Activated CD4-positive, alpha-beta T cell treated with anti-CD3 and anti-CD28 coated beads, Interleukin-2, amount 10 ng/mL, durations not matched to agents 7 days and 5 days (primary cell): ENCODE measurements around the gene MIXL1. TPM values are rescaled to one million over a fixed set of nuclear protein-coding genes. Genes with fewer than 3 reads are reported as not detected.
"Not testable (repeated sequence)": the region's sequence is repeated elsewhere in the genome, so short reads cannot be mapped to it uniquely, and the experiment has no call there.

Experiments
- CTCF ChIA-PET: fragments of 350-600 bp; sonication (Branson Sonifier 250); formaldehyde crosslinking; loops from one replicate; lab custom pipeline; 2021; ENCODE audit warnings: antibody characterized with exemption; lab: Charles Lee
- POLR2A ChIA-PET: fragments of 350-600 bp; sonication (Branson Sonifier 250); formaldehyde crosslinking; loops from one replicate; lab custom pipeline; 2021; ENCODE audit warnings: antibody characterized with exemption; lab: Charles Lee
- DNase-seq: peaks from one replicate; pipeline ENCODE4 v3.0.0-alpha.2; 2020
- H3K27ac Mint-ChIP-seq: one replicate; pipeline ENCODE4 v1.8.0; 2021; ENCODE audit warnings: mild to moderate bottlenecking, moderate library complexity, mixed read lengths
- H3K27me3 Mint-ChIP-seq: one replicate; pipeline ENCODE4 v1.8.0; 2021; ENCODE audit warnings: mixed read lengths
- H3K36me3 Mint-ChIP-seq: one replicate; pipeline ENCODE4 v1.8.0; 2021; ENCODE audit warnings: low read depth, mixed read lengths
- H3K4me1 Mint-ChIP-seq: one replicate; pipeline ENCODE4 v1.8.0; 2021; ENCODE audit warnings: mixed read lengths
- H3K4me3 Mint-ChIP-seq: one replicate; pipeline ENCODE4 v1.8.0; 2021; ENCODE audit warnings: mild to moderate bottlenecking, moderate library complexity, mixed read lengths
- H3K9me3 Mint-ChIP-seq: one replicate; pipeline ENCODE4 v1.8.0; 2021; ENCODE audit warnings: mixed read lengths
- total RNA-seq, 2 experiments: library from RNA; stranded (reverse); gene quantifications; one replicate each; pipeline ENCODE4 v1.2.3, GENCODE V29; 2021

MIXL1 gene
- total RNA-seq, 2 experiments from 2014 or later: not detected

GRCh38 chr1:226220473-226221189 is 2.8 kb upstream of the MIXL1 start:
- H3K9me3 Mint-ChIP-seq: no peaks in the 10 kb centered on the region

DNA sequence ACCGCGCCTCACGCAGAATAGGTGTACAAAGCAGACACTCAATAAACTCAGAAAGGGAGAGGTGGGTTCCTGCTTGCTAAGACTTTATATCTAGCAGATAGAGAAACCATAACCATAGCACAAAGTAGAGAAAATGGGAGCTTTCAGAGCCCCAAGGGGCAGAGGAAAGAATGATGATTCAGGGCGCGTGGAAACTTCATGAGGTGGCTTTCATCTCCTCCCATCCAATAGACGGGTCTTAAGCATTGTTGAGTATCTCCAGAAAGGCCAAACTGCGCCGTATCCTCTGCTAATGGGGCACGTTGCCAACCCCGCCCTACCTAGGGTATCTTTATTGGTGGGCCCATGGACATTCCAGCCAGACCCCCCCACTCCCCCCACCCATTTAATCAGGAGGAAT is 778 bp upstream of the MIXL1 start:
- Mint-ChIP-seq H3K27ac (no peak overlapping the region), H3K4me1 (peaks cover 8% of the 10 kb centered on the region), H3K4me3 (peak overlapping the region; percentile 51), H3K36me3 (peaks cover 5% of the 10 kb centered on the region), H3K27me3 (peaks cover 30% of the 10 kb centered on the region), H3K9me3 (no peaks in the 10 kb centered on the region)
- DNase-seq: no peak
- CTCF ChIA-PET: interaction anchor here (1.6 kb wide), 1 partner anchor 97 kb away, joined by 4 read pairs; no protein-coding TSS in a partner anchor
- POLR2A ChIA-PET: no interaction called here

More at GRCh38 chr1:226220473-226221189, 2.8 kb upstream of the MIXL1 start:
- H3K4me3 Mint-ChIP-seq: no peak overlapping the region
- peaks cover 8% of the 10 kb centered on the region for H3K4me1 Mint-ChIP-seq
- H3K27ac Mint-ChIP-seq: no peak overlapping the region
- H3K27me3 Mint-ChIP-seq: peaks cover 30% of the 10 kb centered on the region
- ChIA-PET CTCF (no interaction called here), POLR2A (interaction anchor here (0.7 kb wide), 1 partner anchor 11 kb away, joined by 4 read pairs; no protein-coding TSS in a partner anchor)
- peaks cover 3% of the 10 kb centered on the region for H3K36me3 Mint-ChIP-seq
- no peak for DNase-seq

DNA sequence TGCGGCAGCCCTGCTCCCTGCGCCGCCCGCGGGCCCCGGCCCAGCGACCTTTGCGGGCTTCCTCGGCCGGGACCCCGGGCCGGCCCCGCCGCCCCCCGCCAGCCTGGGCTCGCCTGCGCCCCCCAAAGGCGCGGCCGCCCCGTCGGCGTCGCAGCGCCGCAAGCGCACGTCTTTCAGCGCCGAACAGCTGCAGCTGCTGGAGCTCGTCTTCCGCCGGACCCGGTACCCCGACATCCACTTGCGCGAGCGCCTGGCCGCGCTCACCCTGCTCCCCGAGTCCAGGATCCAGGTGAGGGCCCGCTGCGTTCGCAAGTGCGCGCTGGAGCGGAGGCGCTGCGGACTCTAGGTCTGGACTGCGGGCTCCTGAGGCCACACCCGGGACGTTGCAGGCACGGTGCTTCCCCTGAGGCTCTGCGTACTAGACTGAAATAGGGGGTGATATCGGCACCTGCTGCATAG is 351 bp downstream of the MIXL1 start:
- Mint-ChIP-seq H3K9me3 (no peaks in the 10 kb centered on the region), H3K27me3 (peaks cover 30% of the 10 kb centered on the region), H3K4me3 (peak overlapping the region; percentile 71), H3K36me3 (peaks cover 5% of the 10 kb centered on the region), H3K4me1 (peaks cover 8% of the 10 kb centered on the region), H3K27ac (no peak overlapping the region)
- ChIA-PET CTCF (interaction anchor here (0.6 to 1.0 kb wide), 2 partner anchors 21 to 145 kb away, joined by 3 read pairs; no protein-coding TSS in a partner anchor), POLR2A (no interaction called here)
- peak; percentile 35 for DNase-seq

- no peak overlapping the region for H3K4me3 Mint-ChIP-seq
Observed at GRCh38 chr1:226226601-226227000, 3.1 kb downstream of the MIXL1 start.

DNA sequence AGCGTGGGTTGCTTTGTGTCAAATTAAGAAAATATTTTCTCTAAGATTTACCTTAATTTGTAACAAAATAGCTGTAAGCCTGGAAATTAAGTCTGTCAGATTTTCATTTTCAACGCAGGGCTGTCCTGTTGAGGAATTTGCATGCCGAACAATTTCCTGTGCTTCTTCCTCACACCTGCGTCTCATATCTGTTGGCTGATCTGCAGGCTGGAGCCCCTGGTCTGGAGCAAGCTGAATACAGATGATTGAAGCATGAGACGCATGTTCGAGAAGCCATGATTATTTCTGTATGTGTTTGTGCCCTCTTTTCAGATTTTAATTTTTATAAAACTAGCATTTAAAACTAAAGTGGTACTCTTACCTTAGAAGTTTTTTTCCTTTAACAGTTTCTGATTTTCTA is 9.8 kb downstream of the MIXL1 start:
- ChIA-PET CTCF (interaction anchor here (0.6 kb wide), 1 partner anchor 136 kb away, joined by 3 read pairs; no protein-coding TSS in a partner anchor), POLR2A (no interaction called here)
- no peak for DNase-seq
- H3K27me3 Mint-ChIP-seq: no peaks in the 10 kb centered on the region
- no peaks in the 10 kb centered on the region for H3K9me3 Mint-ChIP-seq
- no peak overlapping the region for H3K4me3 Mint-ChIP-seq
- H3K4me1 Mint-ChIP-seq: peaks cover 3% of the 10 kb centered on the region
- H3K36me3 Mint-ChIP-seq: peaks cover 26% of the 10 kb centered on the region
- no peak overlapping the region for H3K27ac Mint-ChIP-seq

More at GRCh38 chr1:226226601-226227000, 3.1 kb downstream of the MIXL1 start:
- H3K4me1 Mint-ChIP-seq: peaks cover 8% of the 10 kb centered on the region
- ChIA-PET CTCF (interaction anchor here (1.2 kb wide), 1 partner anchor 14 kb away, joined by 5 read pairs; no protein-coding TSS in a partner anchor), POLR2A (no interaction called here)
- no peak for DNase-seq
- H3K27ac Mint-ChIP-seq: no peak overlapping the region
- peaks cover 19% of the 10 kb centered on the region for H3K27me3 Mint-ChIP-seq
- H3K36me3 Mint-ChIP-seq: peaks cover 10% of the 10 kb centered on the region
- H3K9me3 Mint-ChIP-seq: no peaks in the 10 kb centered on the region

- no peak overlapping the region for H3K4me3 Mint-ChIP-seq
- H3K27ac Mint-ChIP-seq: no peak overlapping the region
- DNase-seq: no peak
- peaks cover 3% of the 10 kb centered on the region for H3K4me1 Mint-ChIP-seq
- no peaks in the 10 kb centered on the region for H3K9me3 Mint-ChIP-seq
- no peaks in the 10 kb centered on the region for H3K27me3 Mint-ChIP-seq
- ChIA-PET POLR2A (no interaction called here), CTCF (no interaction called here)
- H3K36me3 Mint-ChIP-seq: peaks cover 31% of the 10 kb centered on the region
Observed at GRCh38 chr1:226233806-226234205, 10.3 kb downstream of the MIXL1 start.

- ChIA-PET CTCF (no interaction called here), POLR2A (no interaction called here)
- H3K4me3 Mint-ChIP-seq: no peak overlapping the region
- no peaks in the 10 kb centered on the region for H3K9me3 Mint-ChIP-seq
- peaks cover 28% of the 10 kb centered on the region for H3K36me3 Mint-ChIP-seq
- no peak for DNase-seq
- H3K4me1 Mint-ChIP-seq: peaks cover 3% of the 10 kb centered on the region
- H3K27ac Mint-ChIP-seq: no peak overlapping the region
- H3K27me3 Mint-ChIP-seq: no peaks in the 10 kb centered on the region
Observed at GRCh38 chr1:226236826-226237225, 13.4 kb downstream of the MIXL1 start.

- Mint-ChIP-seq H3K27me3 (no peaks in the 10 kb centered on the region), H3K4me1 (peaks cover 3% of the 10 kb centered on the region), H3K36me3 (peaks cover 26% of the 10 kb centered on the region), H3K4me3 (no peak overlapping the region), H3K9me3 (no peaks in the 10 kb centered on the region), H3K27ac (no peak overlapping the region)
- POLR2A ChIA-PET: no interaction called here
- DNase-seq: no peak
- CTCF ChIA-PET: interaction anchor here (1.7 kb wide), 1 partner anchor 11 kb away, joined by 6 read pairs; no protein-coding TSS in a partner anchor
Observed at GRCh38 chr1:226239421-226239820, 16.0 kb downstream of the MIXL1 start.

DNA sequence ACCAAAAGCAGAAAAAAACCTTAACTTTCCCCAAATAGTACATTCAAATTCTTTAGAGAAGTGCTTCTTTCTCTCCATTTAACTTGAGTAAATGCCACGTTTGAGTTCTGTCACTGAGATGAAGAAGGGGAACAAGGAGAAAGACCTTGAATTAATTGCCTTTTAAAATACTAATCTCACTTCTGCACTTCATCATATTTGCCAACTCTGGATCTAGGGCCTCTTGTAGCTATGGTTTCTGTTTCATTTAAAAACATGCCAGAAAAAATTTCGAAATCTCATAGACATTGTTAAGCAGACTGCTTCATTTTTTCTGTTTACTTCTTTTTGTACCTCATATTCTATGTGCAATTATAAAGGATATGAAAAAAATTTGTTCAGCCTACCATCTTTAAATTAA is 24.6 kb downstream of the MIXL1 start:
- POLR2A ChIA-PET: no interaction called here

GRCh38 chr1:226248796-226249195 is 25.3 kb downstream of the MIXL1 start:
- no peak overlapping the region for H3K4me3 Mint-ChIP-seq
- H3K27me3 Mint-ChIP-seq: no peaks in the 10 kb centered on the region
- ChIA-PET CTCF (no interaction called here), POLR2A (no interaction called here)
- no peak overlapping the region for H3K27ac Mint-ChIP-seq
- H3K4me1 Mint-ChIP-seq: no peaks in the 10 kb centered on the region
- H3K36me3 Mint-ChIP-seq: peaks cover 30% of the 10 kb centered on the region
- DNase-seq: no peak
- no peaks in the 10 kb centered on the region for H3K9me3 Mint-ChIP-seq

More for the DNA sequence above, 24.6 kb downstream of the MIXL1 start:
- Mint-ChIP-seq H3K9me3 (no peaks in the 10 kb centered on the region), H3K36me3 (peaks cover 30% of the 10 kb centered on the region), H3K4me1 (no peaks in the 10 kb centered on the region), H3K27ac (no peak overlapping the region), H3K4me3 (no peak overlapping the region), H3K27me3 (no peaks in the 10 kb centered on the region)
- DNase-seq: no peak
- CTCF ChIA-PET: no interaction called here

GRCh38 chr1:226250511-226250910 is 27.0 kb downstream of the MIXL1 start:
- no peak overlapping the region for H3K4me3 Mint-ChIP-seq
- H3K4me1 Mint-ChIP-seq: no peaks in the 10 kb centered on the region
- no peaks in the 10 kb centered on the region for H3K27me3 Mint-ChIP-seq
- POLR2A ChIA-PET: no interaction called here
- no peak overlapping the region for H3K27ac Mint-ChIP-seq
- DNase-seq: no peak
- H3K9me3 Mint-ChIP-seq: no peaks in the 10 kb centered on the region
- CTCF ChIA-PET: no interaction called here
- H3K36me3 Mint-ChIP-seq: peaks cover 22% of the 10 kb centered on the region

DNA sequence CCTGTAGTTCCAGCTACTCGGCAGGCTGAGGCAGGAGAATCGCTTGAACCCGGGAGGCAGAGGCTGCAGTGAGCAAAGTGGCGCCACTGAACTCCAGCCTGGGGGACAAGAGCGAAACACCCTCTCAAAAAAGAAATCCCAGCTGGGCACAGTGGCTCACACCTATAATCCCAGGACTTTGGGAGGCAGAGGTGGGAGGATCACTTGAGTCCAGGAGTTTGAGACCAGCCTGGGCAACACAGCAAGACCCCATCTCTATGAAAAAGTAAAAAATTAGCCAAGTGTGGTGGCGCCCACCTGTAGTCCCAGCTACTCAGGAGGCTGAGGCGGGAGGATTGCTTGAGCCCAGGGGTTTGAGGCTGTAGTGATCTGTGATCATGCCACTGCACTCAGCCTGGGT is 29.4 kb downstream of the MIXL1 start:
- CTCF ChIA-PET: interaction anchor here (0.7 kb wide), 1 partner anchor 49 kb away, joined by 3 read pairs; no protein-coding TSS in a partner anchor

GRCh38 chr1:226253933-226254332 is 30.5 kb downstream of the MIXL1 start:
- Mint-ChIP-seq H3K27me3 (no peaks in the 10 kb centered on the region), H3K36me3 (peaks cover 19% of the 10 kb centered on the region), H3K9me3 (no peaks in the 10 kb centered on the region), H3K4me3 (no peak overlapping the region), H3K27ac (no peak overlapping the region), H3K4me1 (no peaks in the 10 kb centered on the region)
- DNase-seq: no peak
- ChIA-PET POLR2A (no interaction called here), CTCF (no interaction called here)

More for the DNA sequence above, 29.4 kb downstream of the MIXL1 start:
- POLR2A ChIA-PET, H3K27me3 Mint-ChIP-seq, H3K9me3 Mint-ChIP-seq, H3K4me3 Mint-ChIP-seq, H3K4me1 Mint-ChIP-seq, DNase-seq, H3K27ac Mint-ChIP-seq: not testable (repeated sequence)
- H3K36me3 Mint-ChIP-seq: peaks cover 20% of the 10 kb centered on the region
